Osteocyte (in vitro differentiated cells): ENCODE measurements around the gene CCDC27. TPM values are rescaled to one million over a fixed set of nuclear protein-coding genes. Genes with fewer than 3 reads are reported as not detected.

Experiments
- DNase-seq: peaks from one replicate; pipeline ENCODE4 v3.0.0; 2021; ENCODE audit warnings: mixed read lengths; ENCODE audit not compliant: unreplicated experiment; ENCODE audit errors: extremely low spot score
- H3K27ac Mint-ChIP-seq: one replicate; pipeline ENCODE4 v1.8.0; 2021; ENCODE audit warnings: mild to moderate bottlenecking, mixed read lengths; ENCODE audit not compliant: unreplicated experiment
- H3K27me3 Mint-ChIP-seq: one replicate; pipeline ENCODE4 v1.8.0; 2021; ENCODE audit warnings: mixed read lengths; ENCODE audit not compliant: unreplicated experiment
- H3K36me3 Mint-ChIP-seq: one replicate; pipeline ENCODE4 v1.8.0; 2021; ENCODE audit warnings: mixed read lengths; ENCODE audit not compliant: unreplicated experiment
- H3K4me1 Mint-ChIP-seq: one replicate; pipeline ENCODE4 v1.8.0; 2021; ENCODE audit warnings: mixed read lengths; ENCODE audit not compliant: unreplicated experiment
- H3K4me3 Mint-ChIP-seq: one replicate; pipeline ENCODE4 v1.8.0; 2021; ENCODE audit warnings: mild to moderate bottlenecking, moderate library complexity, mixed read lengths; ENCODE audit not compliant: unreplicated experiment
- H3K9me3 Mint-ChIP-seq: one replicate; pipeline ENCODE4 v1.8.0; 2021; ENCODE audit warnings: mixed read lengths; ENCODE audit not compliant: unreplicated experiment
- CTCF ChIP-seq: fragments of 200-600 bp; sonication (generic); IDR thresholded peaks from 2 replicates; pipeline ENCODE4 v1.5.0; 2021; ENCODE audit warnings: antibody characterized with exemption, mild to moderate bottlenecking, moderate library complexity
- total RNA-seq: library from RNA; stranded (reverse); gene quantifications from 2 replicates; pipeline ENCODE4 v1.2.1, GENCODE V29; 2021

CCDC27 gene
- total RNA-seq, 1 donor from 2014 or later, result not detected

GRCh38 chr1:3735027-3735681, 17.1 kb upstream of the CCDC27 start:
- TF ChIP-seq CTCF, result no peak
- H3K27me3 Mint-ChIP-seq, result no peaks in the 10 kb centered on the region
- H3K4me3 Mint-ChIP-seq, result no peak overlapping the region
- peaks cover 20% of the 10 kb centered on the region for H3K4me1 Mint-ChIP-seq
- no peak for DNase-seq
- H3K9me3 Mint-ChIP-seq, result no peaks in the 10 kb centered on the region
- H3K36me3 Mint-ChIP-seq, result peaks cover 11% of the 10 kb centered on the region
- H3K27ac Mint-ChIP-seq, result no peak overlapping the region

GRCh38 chr1:3735688-3736087, 16.6 kb upstream of the CCDC27 start:
- peaks cover 20% of the 10 kb centered on the region for H3K4me1 Mint-ChIP-seq
- H3K4me3 Mint-ChIP-seq, result no peak overlapping the region
- no peaks in the 10 kb centered on the region for H3K27me3 Mint-ChIP-seq
- H3K27ac Mint-ChIP-seq, result peak overlapping the region; percentile 53
- H3K36me3 Mint-ChIP-seq, result peaks cover 12% of the 10 kb centered on the region
- no peaks in the 10 kb centered on the region for H3K9me3 Mint-ChIP-seq
- no peak for TF ChIP-seq CTCF
- DNase-seq, result no peak

- H3K27ac Mint-ChIP-seq, result peak overlapping the region; percentile 53
- peaks cover 20% of the 10 kb centered on the region for H3K4me1 Mint-ChIP-seq
- no peak for DNase-seq
- no peaks in the 10 kb centered on the region for H3K27me3 Mint-ChIP-seq
- H3K4me3 Mint-ChIP-seq, result no peak overlapping the region
- no peaks in the 10 kb centered on the region for H3K9me3 Mint-ChIP-seq
- TF ChIP-seq CTCF, result no peak
- peaks cover 13% of the 10 kb centered on the region for H3K36me3 Mint-ChIP-seq
These were observed 16.1 kb upstream of the CCDC27 start for GRCh38 chr1:3736131-3736561.

GRCh38 chr1:3736708-3737107, 15.5 kb upstream of the CCDC27 start:
- DNase-seq, result no peak
- no peak for TF ChIP-seq CTCF
- peaks cover 19% of the 10 kb centered on the region for H3K4me1 Mint-ChIP-seq
- peaks cover 17% of the 10 kb centered on the region for H3K36me3 Mint-ChIP-seq
- H3K27ac Mint-ChIP-seq, result peak overlapping the region; percentile 53
- H3K4me3 Mint-ChIP-seq, result no peak overlapping the region
- no peaks in the 10 kb centered on the region for H3K27me3 Mint-ChIP-seq
- no peaks in the 10 kb centered on the region for H3K9me3 Mint-ChIP-seq

GRCh38 chr1:3738943-3739342, 13.3 kb upstream of the CCDC27 start:
- H3K4me3 Mint-ChIP-seq, result no peak overlapping the region

More at GRCh38 chr1:3738943-3739342, 13.3 kb upstream of the CCDC27 start:
- H3K4me1 Mint-ChIP-seq, result peaks cover 17% of the 10 kb centered on the region
- no peak overlapping the region for H3K27ac Mint-ChIP-seq
- DNase-seq, result no peak
- H3K27me3 Mint-ChIP-seq, result no peaks in the 10 kb centered on the region
- peaks cover 24% of the 10 kb centered on the region for H3K36me3 Mint-ChIP-seq
- H3K9me3 Mint-ChIP-seq, result no peaks in the 10 kb centered on the region
- no peak for TF ChIP-seq CTCF
